Embryonic facial prominence (tissue), 1 donor: ENCODE measurements around the gene ARHGAP23.
"Not testable (repeated sequence)": the region's sequence is repeated elsewhere in the genome, so short reads cannot be mapped to it uniquely, and the experiment has no call there.

ENCODE experiments used
- DNase-seq: peaks from one replicate; pipeline ENCODE4 v3.0.0-alpha.2; 2016; ENCODE audit errors: extremely low spot score

The ARHGAP23 gene

DNA sequence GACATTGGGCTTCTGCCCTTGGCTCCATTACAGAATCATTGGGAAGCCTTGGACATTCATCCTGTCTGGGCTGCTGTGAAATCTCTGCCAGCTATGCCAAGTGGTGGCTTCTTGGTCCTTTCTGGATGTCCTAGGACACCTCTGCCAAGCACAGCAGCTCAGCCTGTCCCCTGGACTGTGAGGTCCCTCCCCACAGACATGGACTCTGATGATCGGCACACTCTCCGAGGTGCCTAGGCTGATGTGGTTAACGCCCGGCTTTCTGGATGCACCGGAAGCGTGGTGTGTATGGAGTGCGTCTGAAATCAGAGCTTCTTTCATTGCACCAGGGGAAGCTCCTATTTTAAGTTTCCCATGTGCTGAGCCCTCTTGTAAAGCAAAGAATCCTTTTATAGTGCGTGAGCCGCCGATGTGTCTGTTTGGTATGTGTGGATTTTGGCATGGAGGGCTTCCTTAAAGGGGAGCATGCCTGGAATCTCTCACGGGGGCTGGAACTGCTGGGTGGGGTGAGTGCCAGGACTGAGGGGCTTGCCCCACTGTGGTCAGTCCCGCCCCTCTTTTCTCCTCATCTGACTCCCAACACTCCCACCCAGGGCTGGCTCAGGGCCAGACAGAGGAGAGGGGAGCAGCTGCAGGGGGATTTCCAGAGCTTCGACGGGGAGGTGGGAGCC, 7.0 kb upstream of the ARHGAP23 start:
- DNase-seq = peak; percentile 69

DNA sequence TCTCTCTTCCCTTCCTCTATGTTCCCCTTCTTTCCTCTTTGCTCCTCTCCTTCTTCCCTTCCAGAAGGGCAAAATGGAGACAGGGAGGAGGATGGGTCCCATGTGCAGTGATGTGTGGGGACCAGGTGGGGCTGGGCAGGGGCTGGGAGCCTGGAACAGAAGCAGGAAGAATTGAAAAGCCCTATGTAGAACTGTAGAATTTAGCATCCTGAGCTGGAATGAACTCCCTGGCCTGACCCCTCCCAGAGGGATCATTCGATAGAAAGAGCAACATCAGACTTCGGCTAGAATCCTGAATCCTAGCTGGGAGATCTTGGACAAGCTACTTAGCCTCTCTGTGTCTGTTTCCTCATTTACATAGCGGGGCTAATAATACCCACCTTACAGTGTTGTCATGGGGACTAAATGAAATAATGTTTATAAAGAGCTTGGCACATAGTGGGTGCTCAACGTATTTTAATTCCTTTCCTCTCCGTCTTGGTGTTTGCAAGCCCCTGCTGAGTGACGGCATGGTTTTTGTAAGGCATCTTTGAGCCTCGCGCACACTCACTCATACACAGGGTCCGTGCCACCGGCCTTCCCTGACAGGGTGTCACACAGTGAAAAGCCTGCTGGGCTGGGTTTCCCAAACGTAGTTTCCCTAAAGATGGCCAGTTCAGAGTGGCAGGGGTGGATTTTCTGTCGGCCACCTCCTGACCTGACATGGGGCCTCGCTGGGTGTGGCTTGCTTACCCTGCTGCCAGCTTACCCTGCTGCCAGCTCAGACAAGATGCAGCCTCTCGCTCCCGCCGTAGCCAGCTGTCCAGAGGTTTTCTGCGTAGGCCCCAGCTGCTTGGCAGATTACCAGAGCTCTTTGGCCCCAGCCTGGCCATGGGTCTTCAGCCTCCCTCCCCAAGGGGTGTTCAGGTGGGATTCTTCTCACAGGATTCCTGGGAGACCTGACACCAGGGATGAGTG, 6.1 kb upstream of the ARHGAP23 start:
- DNase-seq = no peak

DNA sequence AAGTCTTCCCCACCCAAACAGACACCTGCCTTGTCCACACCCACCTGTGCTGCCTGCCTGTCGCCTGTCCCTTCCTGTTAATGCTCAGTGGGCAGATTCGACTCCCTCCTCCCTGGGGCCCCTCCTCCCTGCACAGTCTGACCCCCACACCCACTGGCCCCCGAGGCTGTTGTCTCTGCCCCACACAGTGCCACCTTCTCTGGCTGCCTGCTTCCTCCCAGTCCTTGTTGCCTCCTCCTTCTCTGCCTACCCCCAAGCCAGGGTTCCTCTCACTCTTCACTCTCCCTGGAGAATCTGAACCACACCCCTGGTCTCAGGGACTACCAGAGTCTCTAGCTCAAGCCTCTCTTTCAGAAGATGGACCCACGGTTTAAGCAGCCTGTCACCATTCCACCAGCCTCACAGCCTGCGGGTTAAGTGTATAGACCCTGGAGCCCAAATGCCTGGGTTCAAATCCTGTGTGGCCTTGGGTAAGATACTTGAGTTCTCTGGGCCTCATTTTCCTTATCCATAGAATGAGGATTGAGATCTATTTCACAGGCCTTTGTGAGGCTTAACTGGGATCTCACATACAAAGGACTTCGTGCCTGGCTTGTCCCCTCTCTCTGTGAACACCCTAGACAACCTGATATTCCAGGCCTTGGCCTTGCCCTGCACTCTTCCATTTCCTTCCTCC, 3.8 kb upstream of the ARHGAP23 start:
- no peak for DNase-seq

DNA sequence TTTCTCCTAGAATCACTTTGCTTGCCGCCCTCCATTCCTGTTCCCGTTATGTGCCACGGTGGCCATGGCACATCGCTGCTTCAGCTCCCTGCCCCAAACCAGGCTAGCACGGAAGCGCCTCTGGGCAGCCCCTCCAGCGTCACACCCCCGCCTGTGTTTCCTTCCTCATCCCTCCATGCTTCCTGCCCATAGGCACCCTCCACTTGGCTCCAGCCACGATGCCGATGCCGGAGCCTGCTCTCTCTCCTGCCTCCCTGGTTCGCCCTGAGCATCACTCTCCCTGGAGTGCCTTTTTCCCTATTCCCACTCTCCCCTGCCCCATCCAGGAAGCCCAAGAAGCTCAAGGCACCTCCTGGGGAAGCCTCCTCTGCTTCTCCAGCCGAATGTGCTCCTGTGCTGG, 3.2 kb upstream of the ARHGAP23 start:
- no peak for DNase-seq

DNA sequence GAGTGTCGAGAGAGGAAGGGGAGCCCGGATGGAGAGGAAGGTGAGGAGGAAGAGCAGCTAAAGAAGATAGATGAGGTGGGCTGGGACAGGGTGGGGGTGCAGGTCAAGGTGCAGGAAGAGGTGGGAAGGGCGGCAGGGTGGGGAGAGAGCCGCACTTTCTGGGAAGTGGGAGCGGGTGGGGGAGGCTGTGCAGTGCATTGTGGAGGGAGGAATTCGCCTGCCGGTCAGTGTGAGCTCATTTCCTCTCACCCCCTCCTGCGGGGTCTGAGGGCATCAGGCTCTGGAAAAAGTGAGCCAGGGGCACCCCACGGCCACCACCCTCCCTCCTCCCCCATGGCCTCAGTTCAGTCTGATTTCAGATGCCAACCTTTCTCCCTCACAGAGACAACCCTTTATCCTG, 2.5 kb upstream of the ARHGAP23 start:
- no peak for DNase-seq

DNA sequence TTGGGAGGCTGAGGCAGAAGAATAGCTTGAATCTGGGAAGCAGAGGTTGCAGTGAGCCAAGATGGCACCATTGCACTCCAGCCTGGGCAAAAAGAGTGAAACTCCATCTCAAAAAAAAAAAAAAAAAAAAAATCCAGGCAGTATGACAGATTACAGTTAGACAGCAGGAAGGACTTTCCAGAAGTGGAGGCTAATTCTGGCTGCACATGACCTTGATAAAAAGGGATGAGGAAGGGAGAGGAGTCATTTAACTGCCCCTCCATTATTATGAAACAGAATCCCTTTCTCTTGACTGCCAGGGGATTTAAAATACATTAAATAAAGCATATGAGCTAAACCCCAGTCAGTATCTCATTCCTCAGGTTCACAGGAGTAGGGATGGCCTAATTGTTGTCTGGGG, 1.8 kb upstream of the ARHGAP23 start:
- no peak for DNase-seq

DNA sequence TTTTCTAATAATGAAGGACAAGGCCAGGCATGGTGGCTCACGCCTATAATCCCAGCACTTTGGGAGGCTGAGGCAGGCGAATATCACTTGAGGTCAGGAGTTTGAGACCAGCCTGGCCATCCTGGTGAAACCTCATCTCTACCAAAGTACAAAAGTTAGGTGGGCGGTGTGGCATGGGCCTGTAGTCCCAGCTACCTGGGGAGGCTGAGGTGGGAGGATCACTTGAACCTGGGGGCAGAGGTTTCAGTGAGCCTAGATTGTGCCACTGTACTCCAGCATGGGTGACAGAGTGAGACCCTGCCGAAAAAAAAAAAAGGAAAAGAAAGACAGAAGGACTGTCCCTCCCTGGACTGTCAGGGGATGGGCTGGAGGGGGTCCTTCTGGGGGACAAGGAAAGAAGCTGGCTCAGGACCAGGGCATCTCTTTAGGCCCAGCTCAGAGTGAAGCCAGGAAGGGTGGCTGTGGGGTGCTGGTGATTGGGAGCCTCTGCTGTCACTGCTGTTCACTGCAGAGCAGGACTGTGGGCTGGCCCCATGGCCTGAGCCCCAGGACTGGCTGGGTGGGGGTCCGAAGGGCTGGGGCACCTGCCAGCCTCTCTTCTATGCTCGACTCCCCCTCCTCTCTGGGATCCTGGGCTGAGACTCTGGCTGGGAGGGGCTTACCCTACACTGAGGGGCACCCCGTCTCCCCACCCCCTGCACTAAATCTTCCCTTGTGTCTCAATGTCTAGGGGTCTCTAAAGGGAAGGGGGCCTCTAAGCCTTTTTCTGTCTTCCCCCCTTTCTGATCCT, 909 bp upstream of the ARHGAP23 start:
- no peak for DNase-seq

DNA sequence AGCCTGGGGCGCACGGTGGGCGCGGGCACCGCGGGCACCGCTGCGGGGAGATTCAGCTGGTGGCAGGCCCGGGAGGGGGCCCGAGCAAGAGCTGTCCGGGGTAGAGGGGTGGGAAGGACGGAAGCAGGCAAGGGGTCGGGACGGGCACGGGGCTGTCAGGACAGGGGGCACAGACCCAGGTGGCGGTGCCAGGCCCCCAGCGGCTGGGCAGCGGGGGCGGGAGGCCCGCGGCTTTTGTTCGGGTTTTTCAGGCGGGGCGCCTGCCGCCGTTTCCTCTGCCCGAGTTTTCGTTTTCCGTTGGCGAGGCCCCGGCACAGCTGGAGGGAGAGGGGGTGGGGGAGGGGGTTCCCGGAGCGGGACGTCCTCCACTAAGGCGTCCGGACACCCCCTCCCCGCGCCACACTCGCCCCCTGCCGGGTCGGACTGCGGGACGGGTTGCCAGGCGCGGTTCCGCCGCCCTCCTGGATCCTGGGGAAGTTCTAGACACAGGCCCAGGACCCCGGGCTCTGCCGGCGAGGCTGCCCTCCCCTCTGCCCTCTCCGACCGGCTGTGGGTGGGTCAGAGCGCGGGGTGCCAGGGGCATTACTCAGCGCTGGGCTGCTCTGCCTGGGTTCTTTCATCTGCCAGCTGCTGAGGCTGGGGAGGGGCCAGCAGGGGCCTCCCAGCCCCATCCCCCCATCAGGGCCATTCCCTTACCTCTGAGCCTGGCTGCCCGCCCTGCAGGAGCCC, 543 bp downstream of the ARHGAP23 start:
- DNase-seq = no peak

DNA sequence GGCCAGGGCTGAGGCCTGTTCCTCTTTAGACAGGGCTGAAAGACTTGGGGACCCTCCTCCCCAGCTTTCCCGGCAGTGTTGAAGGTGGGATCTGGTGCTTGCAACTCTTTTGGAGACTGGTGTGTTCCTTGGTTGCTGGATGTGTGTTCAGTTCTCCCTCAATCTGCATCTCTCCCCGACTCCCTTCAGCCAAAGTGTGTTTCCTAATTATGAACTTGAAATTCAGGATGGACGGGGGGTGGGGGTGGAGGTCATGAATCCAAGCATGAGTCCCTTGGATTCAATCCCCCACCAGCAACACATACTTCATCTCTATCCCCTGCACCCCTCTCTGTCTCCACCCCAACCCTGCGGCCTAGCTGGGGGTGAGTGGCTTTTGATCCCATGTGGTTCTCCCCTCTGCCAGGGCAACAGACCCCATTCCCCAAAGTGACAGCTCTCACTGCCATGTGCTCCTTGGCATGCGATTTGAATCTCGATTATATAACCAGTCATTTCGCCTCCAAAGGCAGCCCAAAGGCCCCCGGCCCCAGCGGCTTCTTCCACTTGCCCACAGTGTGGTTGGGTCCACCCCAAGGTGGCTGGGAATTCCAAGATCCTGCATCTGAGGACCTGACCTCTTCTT, 1.3 kb downstream of the ARHGAP23 start:
- no peak for DNase-seq

DNA sequence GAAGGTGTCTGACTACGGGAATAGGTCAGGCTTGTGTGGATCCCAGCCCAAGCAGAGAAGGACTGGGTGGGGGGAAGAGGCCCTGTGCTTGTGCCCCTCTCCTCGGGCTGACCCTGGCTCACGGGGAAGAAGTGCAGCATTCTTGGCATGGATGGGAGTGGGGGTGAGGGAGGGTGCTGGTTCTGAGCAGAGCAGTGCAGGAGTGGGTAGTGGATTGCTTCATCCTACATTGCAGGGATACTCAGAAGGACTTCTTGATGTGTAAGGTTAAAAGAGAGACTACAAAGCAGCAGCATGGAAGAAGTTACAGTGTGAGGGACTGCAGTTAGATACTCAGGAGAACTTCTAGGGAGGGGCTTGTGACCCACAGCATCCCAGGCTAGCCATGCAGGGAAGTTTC, 2.1 kb downstream of the ARHGAP23 start:
- no peak for DNase-seq

DNA sequence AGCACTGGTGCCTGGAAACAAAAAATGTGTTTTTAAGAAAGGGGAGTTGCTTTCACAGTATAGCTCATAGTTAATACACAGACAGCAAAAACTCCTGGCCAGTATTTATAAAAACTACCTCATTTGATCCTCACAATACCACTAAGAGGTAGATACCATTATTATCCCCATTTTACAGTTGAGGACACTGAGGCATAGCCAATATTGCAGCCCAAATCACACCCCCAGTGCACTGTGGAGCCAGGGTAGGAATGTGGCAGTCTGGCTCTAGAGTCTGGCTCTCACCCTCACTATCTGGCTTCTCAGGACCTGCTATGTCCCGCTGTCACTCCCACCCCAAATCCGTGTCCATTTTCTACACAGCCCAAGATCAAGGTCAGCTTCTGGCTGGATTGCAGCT, 2.6 kb downstream of the ARHGAP23 start:
- DNase-seq = no peak

DNA sequence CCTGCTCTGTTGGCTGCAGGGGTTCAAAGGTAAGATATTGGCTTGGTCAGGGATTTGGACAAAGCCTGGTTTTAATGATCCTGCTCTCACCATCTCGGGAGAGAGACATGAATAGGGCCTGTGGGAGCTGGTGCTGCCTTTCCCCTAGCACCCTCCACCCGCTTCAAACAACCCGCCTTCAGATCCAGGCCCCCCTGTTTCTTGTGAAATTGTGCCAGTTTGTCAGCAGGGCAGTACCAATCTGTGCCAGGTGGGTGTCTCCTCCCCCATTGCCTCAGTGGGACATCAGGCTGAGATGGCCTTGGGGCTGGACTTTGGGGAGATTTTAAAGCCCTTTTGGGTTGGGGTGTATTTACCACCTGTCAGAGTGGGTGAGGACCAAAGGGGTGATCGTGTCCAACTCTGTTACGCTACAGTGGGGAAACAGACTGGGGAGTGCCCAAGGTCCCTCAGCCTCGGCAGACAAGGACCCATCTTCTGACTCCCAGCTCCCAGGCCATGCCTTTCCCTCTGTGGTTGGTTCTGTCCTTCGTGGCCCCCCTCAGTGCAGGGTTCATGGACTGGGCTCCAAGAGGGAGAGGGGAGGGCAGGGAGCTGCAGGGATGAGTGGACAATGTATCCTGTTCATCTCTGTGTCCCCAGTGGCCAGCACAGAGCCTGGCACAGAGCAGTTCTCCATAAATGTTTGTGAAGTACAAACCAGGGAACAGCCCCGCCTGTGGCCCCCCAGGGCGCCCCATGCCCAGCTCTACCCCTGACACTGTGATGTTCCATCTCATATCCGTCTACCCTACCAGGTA, 3.3 kb downstream of the ARHGAP23 start:
- DNase-seq = no peak

DNA sequence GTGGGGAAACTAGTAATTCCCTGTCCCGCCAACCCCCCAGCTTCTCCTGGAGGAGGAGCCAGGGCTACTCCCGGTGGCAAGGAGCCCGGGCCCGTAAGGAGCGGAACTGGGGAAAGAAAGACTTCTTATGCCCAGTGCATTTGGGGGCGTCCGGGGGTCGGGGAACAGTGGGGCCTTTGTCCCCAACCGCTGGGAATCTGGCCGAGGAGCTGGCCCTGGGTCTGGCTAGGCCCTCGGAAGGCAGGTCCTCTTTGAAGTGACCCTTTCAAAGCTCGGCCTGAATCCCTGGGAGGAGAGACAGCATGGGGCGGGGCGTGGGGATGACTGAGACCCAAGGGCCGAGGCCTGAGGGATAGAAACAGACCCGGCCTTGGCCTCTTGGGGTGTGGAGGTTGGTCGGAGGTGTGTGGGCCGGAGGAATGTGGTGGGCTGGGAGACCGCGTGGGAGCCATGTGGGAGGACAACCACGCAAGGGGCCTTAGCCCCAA, 6.0 kb downstream of the ARHGAP23 start:
- no peak for DNase-seq

DNA sequence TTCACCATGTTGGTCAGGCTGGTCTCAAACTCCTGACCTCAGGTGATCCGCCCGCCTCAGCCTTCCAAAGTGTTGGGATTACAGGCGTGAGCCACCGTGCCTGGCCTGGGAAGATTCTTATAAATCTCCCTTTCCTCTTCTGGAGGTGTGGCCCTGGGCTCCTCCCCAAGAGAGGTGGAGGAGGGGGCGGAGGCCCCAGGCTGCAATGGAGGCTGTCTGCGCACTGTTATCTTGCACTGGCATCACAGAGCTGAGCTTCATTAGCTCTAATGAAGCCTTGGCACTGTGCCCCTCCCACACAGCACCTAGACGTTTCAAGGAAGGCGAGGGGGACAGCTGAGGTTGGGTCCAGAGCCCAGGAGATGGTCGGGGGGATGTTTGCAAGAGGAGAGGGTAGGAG, 7.5 kb downstream of the ARHGAP23 start:
- DNase-seq = no peak

DNA sequence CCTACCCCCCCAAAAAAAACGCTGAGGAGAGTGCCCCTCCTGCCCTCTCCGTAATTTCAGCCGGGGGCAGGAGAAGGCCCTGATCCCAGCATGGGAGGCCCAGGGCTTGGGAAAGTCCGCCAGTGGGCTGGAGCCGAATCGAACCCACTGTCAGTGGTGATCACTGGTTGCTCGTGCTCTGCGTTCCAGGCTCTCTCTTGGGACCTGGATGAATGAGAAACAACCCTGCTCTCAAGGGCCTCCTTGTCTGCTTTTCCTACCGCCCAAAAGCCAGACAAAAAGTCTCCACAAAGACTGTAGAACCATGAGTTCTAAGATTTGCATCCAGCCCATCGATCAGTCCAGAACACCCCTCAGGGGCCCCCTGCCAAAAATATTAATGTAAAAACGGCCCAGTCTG, 8.1 kb downstream of the ARHGAP23 start:
- no peak for DNase-seq

DNA sequence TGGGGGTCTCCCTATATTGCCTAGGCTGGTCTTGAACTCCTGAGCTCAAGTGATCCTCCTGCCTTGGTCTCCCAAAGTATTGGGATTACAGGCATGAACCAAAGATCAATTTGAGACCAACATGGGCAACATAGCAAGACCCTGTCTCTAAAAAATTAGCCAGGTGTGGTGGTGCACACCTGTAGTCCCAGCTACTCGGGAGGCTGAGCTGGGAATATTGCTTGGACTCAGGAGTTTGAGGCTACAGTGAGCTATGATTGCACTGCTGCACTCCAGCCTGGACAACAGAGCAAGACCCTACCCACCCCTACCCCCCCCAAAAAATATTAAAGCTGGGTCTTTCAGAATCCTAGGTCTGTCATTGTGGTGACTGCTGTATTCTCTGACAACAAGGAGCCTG, 9.0 kb downstream of the ARHGAP23 start:
- DNase-seq = not testable (repeated sequence)

DNA sequence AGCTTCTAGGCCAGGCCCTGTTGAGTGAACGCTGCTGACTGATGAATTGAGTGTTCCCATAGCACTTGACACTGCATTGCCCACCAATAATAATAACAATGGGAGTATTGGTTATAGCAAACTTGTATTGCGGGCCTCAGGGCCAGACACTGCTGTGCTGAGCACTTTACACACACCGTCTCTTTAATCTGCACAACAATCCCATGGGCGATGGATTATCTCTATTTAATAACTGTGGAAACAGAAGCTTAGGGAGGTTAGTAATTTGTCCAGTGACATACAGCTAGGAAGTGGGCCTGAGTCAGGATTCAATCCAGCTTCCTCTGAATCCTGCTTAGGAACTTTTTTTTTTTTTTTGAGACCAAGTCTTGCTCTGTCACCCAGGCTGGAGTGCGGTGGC, 11.2 kb downstream of the ARHGAP23 start:
- DNase-seq = no peak

DNA sequence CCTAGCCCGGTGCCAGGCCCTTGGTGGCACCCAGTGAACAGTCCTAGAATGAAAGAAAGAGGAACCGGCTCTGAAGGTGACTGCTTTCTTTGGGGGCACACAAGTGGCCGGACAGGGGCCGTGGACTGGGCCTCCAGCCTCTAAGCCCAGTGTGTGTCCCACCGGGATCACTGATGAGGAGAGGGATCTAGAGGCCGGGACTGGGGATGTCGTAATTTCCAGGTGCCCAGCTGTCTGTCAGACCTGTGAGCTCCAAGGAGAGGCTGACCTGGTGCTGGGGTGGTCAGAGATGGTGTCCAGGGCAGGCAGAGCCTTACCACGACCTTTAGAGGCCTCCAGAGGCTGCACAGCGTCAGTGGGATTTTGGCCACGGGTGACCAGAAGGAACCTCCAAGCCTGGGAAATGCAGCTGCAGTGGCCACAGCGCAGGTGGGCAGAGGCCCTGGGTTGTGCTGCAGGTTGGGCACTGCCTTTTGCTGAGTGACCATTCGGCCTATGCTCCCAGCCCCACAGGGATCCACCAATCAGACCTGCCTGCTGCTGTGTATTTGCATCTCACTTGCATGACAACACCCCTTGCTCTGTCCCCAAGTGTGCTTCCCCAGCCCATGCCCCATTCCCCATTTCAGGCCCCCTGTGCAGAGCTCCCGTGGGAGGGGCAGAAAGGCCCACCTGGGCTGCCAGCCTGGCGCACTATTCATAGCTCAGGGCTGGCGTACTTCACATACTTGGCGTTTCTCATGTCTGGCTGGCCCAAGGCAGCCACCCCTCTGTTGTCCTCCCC, 12.5 kb downstream of the ARHGAP23 start:
- no peak for DNase-seq
